ENCODE results near the gene ZNRF2.

- no peak for TF ChIP-seq BHLHE40 (IDR thresholded peaks at IDR 0.05; ENCODE audit: low read depth, low read length)
- no peak for TF ChIP-seq POLR2A (IDR thresholded peaks at IDR 0.05; ENCODE audit: low read depth, low read length)
- TF ChIP-seq RFX5 (IDR thresholded peaks at IDR 0.05; ENCODE audit: low read depth, low read length) = no peak
- no peak for TF ChIP-seq SMC3 (IDR thresholded peaks at IDR 0.05; ENCODE audit: low read depth, low read length)
- TF ChIP-seq CTCF (conservative IDR thresholded peaks at IDR 0.05; ENCODE audit: low read depth, low read length) = no peak
Measured at GRCh38 chr7:30320392-30320791, 36.0 kb downstream of the ZNRF2 start.

All from IMR-90 (cell line).